LNCaP clone FGC (cell line): ENCODE measurements around the gene TRPC4.
"Not testable (repeated sequence)": the region's sequence is repeated elsewhere in the genome, so short reads cannot be mapped to it uniquely, and the experiment has no call there.

ENCODE experiments used
- DNase-seq: peaks from one replicate; pipeline ENCODE4 v3.0.0-alpha.2; 2011; ENCODE audit warnings: low read depth
- H3K4me3 ChIP-seq: 2 replicates; pipeline ENCODE4 v1.5.1; 2011; ENCODE audit warnings: mild to moderate bottlenecking, low read depth, low read length, control low read depth
- TF ChIP-seq, protein P1 (sequence below): IDR thresholded peaks from 2 replicates; pipeline ENCODE4 v1.5.1; 2012; ENCODE audit warnings: mild to moderate bottlenecking; ENCODE audit not compliant: control insufficient read depth, insufficient read depth; ENCODE audit errors: extremely low read depth

The TRPC4 gene

DNA sequence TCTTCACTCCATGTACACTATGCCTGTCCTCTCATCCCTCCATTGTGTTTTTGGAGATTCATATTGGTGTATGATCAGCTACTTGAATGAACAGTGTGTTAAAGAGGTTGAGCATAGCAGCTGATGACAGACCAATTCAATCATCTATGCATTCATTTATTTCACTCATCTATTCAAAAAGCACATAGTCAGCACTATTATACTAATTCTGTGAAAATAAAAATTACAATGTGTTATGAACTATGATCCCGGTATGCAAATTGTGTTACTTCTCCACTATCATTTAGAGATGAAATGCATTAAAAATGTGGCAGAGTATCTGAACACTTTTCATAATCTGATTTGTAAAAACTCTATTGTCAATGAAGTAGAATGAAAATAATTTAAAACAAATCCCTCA is 5.9 kb downstream of the TRPC4 start:
- no peak for DNase-seq
- H3K4me3 ChIP-seq: no peak overlapping the region
- TF ChIP-seq, protein P1, sequence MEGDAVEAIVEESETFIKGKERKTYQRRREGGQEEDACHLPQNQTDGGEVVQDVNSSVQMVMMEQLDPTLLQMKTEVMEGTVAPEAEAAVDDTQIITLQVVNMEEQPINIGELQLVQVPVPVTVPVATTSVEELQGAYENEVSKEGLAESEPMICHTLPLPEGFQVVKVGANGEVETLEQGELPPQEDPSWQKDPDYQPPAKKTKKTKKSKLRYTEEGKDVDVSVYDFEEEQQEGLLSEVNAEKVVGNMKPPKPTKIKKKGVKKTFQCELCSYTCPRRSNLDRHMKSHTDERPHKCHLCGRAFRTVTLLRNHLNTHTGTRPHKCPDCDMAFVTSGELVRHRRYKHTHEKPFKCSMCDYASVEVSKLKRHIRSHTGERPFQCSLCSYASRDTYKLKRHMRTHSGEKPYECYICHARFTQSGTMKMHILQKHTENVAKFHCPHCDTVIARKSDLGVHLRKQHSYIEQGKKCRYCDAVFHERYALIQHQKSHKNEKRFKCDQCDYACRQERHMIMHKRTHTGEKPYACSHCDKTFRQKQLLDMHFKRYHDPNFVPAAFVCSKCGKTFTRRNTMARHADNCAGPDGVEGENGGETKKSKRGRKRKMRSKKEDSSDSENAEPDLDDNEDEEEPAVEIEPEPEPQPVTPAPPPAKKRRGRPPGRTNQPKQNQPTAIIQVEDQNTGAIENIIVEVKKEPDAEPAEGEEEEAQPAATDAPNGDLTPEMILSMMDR: no peak

DNA sequence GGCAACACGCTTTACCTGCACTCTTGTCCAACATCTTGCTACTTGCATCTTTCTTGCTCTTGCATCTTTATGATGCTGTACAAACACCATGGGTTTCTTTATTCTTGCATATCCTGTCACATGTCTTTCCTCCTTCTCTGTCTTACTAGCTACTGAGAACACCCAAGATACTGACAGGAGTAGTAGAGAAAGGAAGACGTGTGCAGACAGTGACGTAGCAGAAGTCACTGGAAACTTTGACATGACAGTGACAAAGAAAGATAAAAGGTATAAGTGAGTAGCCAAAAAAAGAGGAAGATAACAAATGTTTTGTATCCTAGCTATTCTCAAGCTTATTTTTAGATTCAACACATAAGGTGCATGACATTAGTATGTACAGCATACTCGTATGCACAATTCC is 34.2 kb downstream of the TRPC4 start:
- H3K4me3 ChIP-seq: no peak overlapping the region
- TF ChIP-seq, protein P1: no peak
- no peak for DNase-seq

DNA sequence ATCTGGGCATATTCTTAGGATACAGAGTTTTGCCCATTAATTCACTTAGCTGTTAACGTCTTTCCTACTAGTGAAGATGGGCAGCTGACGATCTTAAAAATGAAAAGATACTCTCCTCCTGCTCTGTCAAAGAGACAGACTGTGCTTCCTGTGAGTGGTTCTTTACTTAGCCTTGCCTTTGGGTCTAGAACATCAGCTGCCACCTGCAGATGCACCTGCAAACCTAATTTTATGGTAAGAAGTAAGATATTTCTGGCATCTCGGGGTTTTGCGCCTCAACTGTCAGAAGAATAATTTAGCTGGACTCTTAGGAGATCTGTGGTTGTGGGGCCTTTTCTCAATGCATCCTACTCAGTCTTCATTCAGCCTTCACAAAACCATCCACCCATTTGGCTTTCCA is 36.2 kb downstream of the TRPC4 start:
- DNase-seq: no peak
- H3K4me3 ChIP-seq: no peak overlapping the region
- TF ChIP-seq, protein P1: no peak

DNA sequence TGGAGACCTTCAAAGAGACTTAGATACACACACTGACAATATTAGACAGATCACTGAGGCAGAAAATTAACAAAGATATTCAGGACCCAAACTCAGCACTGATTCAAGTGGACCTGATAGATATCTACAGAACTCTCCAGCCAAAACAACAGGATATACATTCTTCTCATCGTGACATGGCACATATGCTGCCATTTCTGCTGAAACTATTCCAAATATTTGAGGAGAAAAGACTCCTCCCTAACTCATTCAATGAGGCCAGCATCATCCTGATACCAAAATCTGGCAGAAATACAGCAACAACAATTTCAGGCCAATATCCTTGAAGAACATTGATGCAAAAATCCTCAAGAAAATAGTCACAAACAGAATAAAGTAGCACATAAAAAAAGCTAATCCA is 53.3 kb downstream of the TRPC4 start:
- no peak for DNase-seq
- H3K4me3 ChIP-seq: no peak overlapping the region
- TF ChIP-seq, protein P1: no peak

DNA sequence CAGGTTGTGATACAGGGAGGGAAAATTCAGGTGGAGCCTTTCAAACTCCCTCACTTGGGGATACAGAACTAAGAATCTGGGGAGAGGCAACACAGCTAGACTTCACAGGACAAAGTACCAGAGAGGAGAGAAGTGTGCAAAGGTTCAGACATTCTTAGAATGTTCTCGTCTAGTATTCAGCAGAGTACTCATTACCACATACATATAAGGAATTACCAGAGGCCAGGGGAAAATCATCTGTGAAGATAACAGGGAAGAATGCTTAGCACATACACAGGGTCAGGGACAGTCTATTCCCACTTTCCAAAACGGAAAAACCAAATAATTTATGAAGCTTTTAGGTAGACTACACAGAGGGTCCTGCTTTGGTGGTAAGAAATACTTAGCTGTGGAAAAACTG is 58.1 kb downstream of the TRPC4 start:
- H3K4me3 ChIP-seq: no peak overlapping the region
- TF ChIP-seq, protein P1: no peak
- no peak for DNase-seq

DNA sequence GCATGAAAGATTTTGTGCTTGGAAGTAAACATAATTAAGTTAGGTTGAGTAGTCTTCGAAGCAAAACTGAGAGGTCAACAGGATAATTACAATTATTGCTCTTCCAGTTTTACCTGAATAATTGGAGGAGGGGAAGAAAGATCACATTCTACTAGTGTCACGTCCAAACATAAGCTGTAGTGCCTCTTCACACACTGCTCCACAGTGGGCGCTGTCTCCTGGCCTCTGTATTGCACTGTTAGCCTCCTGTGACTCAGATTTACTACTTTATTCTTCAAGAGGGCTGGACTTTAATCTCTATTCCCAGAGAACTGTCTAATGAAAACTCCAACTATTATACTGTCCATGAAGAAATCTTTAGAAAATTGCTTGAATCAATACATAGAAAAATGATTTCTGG is 62.9 kb downstream of the TRPC4 start:
- no peak overlapping the region for H3K4me3 ChIP-seq
- TF ChIP-seq, protein P1: no peak
- DNase-seq: no peak

DNA sequence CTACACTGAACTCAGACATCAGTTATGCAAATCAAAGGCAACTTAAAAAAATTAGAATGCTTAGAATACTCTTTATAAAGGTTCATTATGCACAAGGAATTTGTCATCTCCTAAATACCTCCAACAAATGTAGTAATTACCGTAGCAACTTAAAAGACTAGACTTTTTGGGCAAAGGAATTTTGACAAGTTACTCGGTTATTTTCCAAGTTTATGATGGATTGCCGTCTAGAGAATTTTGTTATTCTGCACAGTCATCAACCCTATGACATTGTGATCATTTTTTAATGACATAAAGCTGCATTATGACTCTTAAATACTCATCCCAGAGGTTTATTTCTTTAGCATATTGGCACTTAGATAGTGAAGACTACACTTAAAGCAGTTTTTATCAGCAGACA is 71.9 kb downstream of the TRPC4 start:
- no peak for DNase-seq
- H3K4me3 ChIP-seq: no peak overlapping the region
- TF ChIP-seq, protein P1: no peak

DNA sequence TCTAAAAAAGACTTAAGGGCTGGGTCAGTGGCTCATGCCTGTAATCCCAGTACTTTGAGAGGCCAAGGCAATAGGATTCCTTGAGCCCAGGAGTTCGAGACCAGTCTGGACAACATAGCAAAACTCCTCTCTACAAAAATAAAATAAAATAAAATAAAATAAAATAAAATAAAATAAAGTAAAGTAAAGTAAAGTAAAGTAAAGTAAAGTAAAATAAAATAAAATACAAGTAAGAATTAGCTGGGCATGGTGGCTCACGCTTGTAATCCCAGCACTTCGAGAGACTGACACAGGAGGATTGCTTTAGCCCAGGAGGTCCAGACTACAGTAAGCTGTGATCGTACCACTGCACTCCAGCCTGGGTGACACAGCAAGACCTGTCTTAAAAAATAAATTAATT is 72.8 kb downstream of the TRPC4 start:
- H3K4me3 ChIP-seq, DNase-seq: not testable (repeated sequence)
